ENCODE data around the gene IGFBP2.

- TF ChIP-seq, protein P1, sequence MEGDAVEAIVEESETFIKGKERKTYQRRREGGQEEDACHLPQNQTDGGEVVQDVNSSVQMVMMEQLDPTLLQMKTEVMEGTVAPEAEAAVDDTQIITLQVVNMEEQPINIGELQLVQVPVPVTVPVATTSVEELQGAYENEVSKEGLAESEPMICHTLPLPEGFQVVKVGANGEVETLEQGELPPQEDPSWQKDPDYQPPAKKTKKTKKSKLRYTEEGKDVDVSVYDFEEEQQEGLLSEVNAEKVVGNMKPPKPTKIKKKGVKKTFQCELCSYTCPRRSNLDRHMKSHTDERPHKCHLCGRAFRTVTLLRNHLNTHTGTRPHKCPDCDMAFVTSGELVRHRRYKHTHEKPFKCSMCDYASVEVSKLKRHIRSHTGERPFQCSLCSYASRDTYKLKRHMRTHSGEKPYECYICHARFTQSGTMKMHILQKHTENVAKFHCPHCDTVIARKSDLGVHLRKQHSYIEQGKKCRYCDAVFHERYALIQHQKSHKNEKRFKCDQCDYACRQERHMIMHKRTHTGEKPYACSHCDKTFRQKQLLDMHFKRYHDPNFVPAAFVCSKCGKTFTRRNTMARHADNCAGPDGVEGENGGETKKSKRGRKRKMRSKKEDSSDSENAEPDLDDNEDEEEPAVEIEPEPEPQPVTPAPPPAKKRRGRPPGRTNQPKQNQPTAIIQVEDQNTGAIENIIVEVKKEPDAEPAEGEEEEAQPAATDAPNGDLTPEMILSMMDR (IDR thresholded peaks at IDR 0.05): no peak
- TF ChIP-seq POLR2A (IDR thresholded peaks at IDR 0.05): no peak
Observed at GRCh38 chr2:216658757-216659156, 25.5 kb downstream of the IGFBP2 start.

Measured in body of pancreas (tissue), 4 donors.